HCT116 (cell line): Measurements from ENCODE around the gene NFIB. TPM values are rescaled to one million over a fixed set of nuclear protein-coding genes. Genes with fewer than 3 reads are reported as not detected.

Experiments
- ATAC-seq: fragments of 200-7000 bp; cut with Tn5 transposase; 2 replicates; pipeline ENCODE4 v1.9.1; 2020; ENCODE audit warnings: mild to moderate bottlenecking, moderate library complexity
- BruUV-seq: library from RNA; stranded (reverse); fragments of 400-500 nt; replicated peaks from 2 replicates; lab custom pipeline; 2021; lab: Mats Ljungman, UMichigan
- CTCF ChIA-PET: fragments of 300-600 bp; sonication (Branson Sonifier 250); formaldehyde crosslinking; loops from one replicate; lab custom pipeline; 2021; ENCODE audit warnings: antibody characterized with exemption; lab: Charles Lee
- POLR2A ChIA-PET: fragments of 300-600, 350-600 bp; sonication (Branson Sonifier 250); formaldehyde crosslinking; loops from one replicate; lab custom pipeline; 2021; ENCODE audit warnings: antibody characterized with exemption; lab: Charles Lee
- RAD21 ChIA-PET, 2 experiments: fragments of 300-600 bp; sonication (Branson Sonifier 250); formaldehyde crosslinking; loops; one replicate each; lab custom pipeline; 2023; ENCODE audit warnings: low total read pairs in 2 of 2; ENCODE audit not compliant: uncharacterized antibody in 2 of 2, unreplicated experiment in 2 of 2, low non-redundant PET in 1 of 2; lab: Charles Lee
- DNase-seq: peaks from one replicate; pipeline ENCODE4 v3.0.0-alpha.2; 2010; ENCODE audit warnings: low read depth, low spot score
- H2AFZ ChIP-seq: fragments of 200-600 bp; shearing (Covaris generic), sonication (generic); 2 replicates; pipeline ENCODE4 v1.6.1; 2017; ENCODE audit warnings: low read depth, mixed run types, mixed read lengths, antibody characterized with exemption, low read length; ENCODE audit not compliant: poor library complexity, severe bottlenecking
- H3K27ac ChIP-seq: 2 replicates; pipeline ENCODE4 v1.5.1; 2012; ENCODE audit warnings: low read depth, low read length
- H3K27me3 ChIP-seq: fragments of 200-600 bp; sonication (generic); 2 replicates; pipeline ENCODE4 v1.6.1; 2016; ENCODE audit warnings: mixed run types, low read length, mixed read lengths; ENCODE audit not compliant: insufficient read depth
- H3K36me3 ChIP-seq, 2 experiments: fragments of 200-500 bp in 1 of 2; fragments of 200-600 bp in 1 of 2; sonication (Bioruptor generic) in 1 of 2; sonication (generic) in 1 of 2; 2 replicates each; pipeline versions ENCODE4 v1.5.1 to v1.6.1; 2014 to 2016; ENCODE audit warnings: low read length in 2 of 2, inconsistent platforms in 1 of 2, mixed read lengths in 1 of 2, mixed run types in 1 of 2; ENCODE audit not compliant: insufficient read depth in 2 of 2, control insufficient read depth in 1 of 2
- H3K4me1 ChIP-seq, 2 experiments: fragments of 200-600 bp in 1 of 2; sonication (generic) in 1 of 2; 2 replicates each; pipeline versions ENCODE4 v1.5.1 to v1.6.1; 2012 to 2017; ENCODE audit warnings: low read length in 2 of 2, inconsistent platforms in 1 of 2, mild to moderate bottlenecking in 1 of 2, mixed read lengths in 1 of 2, mixed run types in 1 of 2, moderate library complexity in 1 of 2; ENCODE audit not compliant: insufficient read depth in 2 of 2, control insufficient read depth in 1 of 2
- H3K4me2 ChIP-seq: fragments of 200-600 bp; sonication (generic); 2 replicates; pipeline ENCODE4 v1.6.1; 2017; ENCODE audit warnings: mixed run types, low read length, mixed read lengths
- H3K4me3 ChIP-seq, 2 experiments: fragments of 200-600 bp in 1 of 2; sonication (generic) in 1 of 2; replicated peaks in 1 of 2; 2 replicates each; pipeline ENCODE4 v1.5.1; 2011 to 2016; ENCODE audit warnings: low read length in 2 of 2, control low read depth in 1 of 2, low read depth in 1 of 2, mild to moderate bottlenecking in 1 of 2, mixed read lengths in 1 of 2, mixed run types in 1 of 2
- H3K79me2 ChIP-seq: fragments of 200-600 bp; sonication (generic); 2 replicates; pipeline ENCODE4 v1.6.1; 2017; ENCODE audit warnings: mild to moderate bottlenecking, mixed run types, low read length, moderate library complexity, mixed read lengths; ENCODE audit not compliant: insufficient read depth
- H3K9ac ChIP-seq: fragments of 200-600 bp; sonication (generic); 2 replicates; pipeline ENCODE4 v1.6.1; 2016; ENCODE audit warnings: low read length, mixed read lengths
- H3K9me2 ChIP-seq: fragments of 200-600 bp; sonication (generic), shearing (Covaris generic); 2 replicates; pipeline ENCODE4 v1.6.1; 2017; ENCODE audit warnings: mixed run types, mild to moderate bottlenecking, moderate library complexity; ENCODE audit not compliant: insufficient read depth
- H3K9me3 ChIP-seq, 2 experiments: fragments of 200-500 bp in 1 of 2; fragments of 200-600 bp in 1 of 2; sonication (Bioruptor generic) in 1 of 2; sonication (generic) in 1 of 2; 2 replicates each; pipeline ENCODE4 v1.6.1; 2014 to 2017; ENCODE audit warnings: low read length in 2 of 2, mixed read lengths in 2 of 2, inconsistent platforms in 1 of 2, low read depth in 1 of 2, mild to moderate bottlenecking in 1 of 2, mixed run types in 1 of 2, moderate library complexity in 1 of 2; ENCODE audit not compliant: control insufficient read depth in 1 of 2, insufficient read depth in 1 of 2
- H4K20me1 ChIP-seq: fragments of 200-600 bp; sonication (generic), shearing (Covaris generic); 2 replicates; pipeline ENCODE4 v1.6.1; 2017; ENCODE audit warnings: mixed run types, mild to moderate bottlenecking, moderate library complexity; ENCODE audit not compliant: insufficient read depth
- ATF3 ChIP-seq: IDR thresholded peaks from 2 replicates; pipeline ENCODE4 v1.6.1; 2012
- CBX3 ChIP-seq: IDR thresholded peaks from 2 replicates; pipeline ENCODE4 v1.6.1; 2012; ENCODE audit warnings: low read depth
- CEBPB ChIP-seq: IDR thresholded peaks from 2 replicates; pipeline ENCODE4 v1.6.1; 2012; ENCODE audit warnings: low read depth
- CTCF ChIP-seq, 3 experiments: fragments of 200-600 bp in 1 of 3; sonication (generic) in 1 of 3; IDR thresholded peaks in 2 of 3; conservative IDR thresholded peaks in 1 of 3; 2 replicates each; pipeline ENCODE4 v1.5.1; 2012 to 2017; ENCODE audit warnings: low read depth in 2 of 3, low read length in 2 of 3, antibody characterized with exemption in 1 of 3, borderline replicate concordance in 1 of 3, control low read depth in 1 of 3, mild to moderate bottlenecking in 1 of 3, mixed read lengths in 1 of 3, mixed run types in 1 of 3, moderate library complexity in 1 of 3; ENCODE audit not compliant: insufficient read depth in 1 of 3
- ELF1 ChIP-seq: IDR thresholded peaks from 2 replicates; pipeline ENCODE4 v1.6.1; 2012; ENCODE audit warnings: low read depth, borderline replicate concordance
- EZH2 ChIP-seq: fragments of 200-600 bp; sonication (generic); IDR thresholded peaks from 2 replicates; pipeline ENCODE4 v1.6.1; 2017; ENCODE audit warnings: antibody characterized with exemption, mixed run types
- FOSL1 ChIP-seq: IDR thresholded peaks from 2 replicates; pipeline ENCODE4 v1.6.1; 2012; ENCODE audit warnings: low read depth
- JUND ChIP-seq: IDR thresholded peaks from 2 replicates; pipeline ENCODE4 v1.6.1; 2012
- POLR2A ChIP-seq: IDR thresholded peaks from 2 replicates; pipeline ENCODE4 v1.7.0; 2011; ENCODE audit warnings: borderline replicate concordance; ENCODE audit not compliant: insufficient read depth, insufficient read length; ENCODE audit errors: extremely low read depth
- POLR2AphosphoS5 ChIP-seq: IDR thresholded peaks from 2 replicates; pipeline ENCODE4 v1.6.1; 2011; ENCODE audit warnings: mild to moderate bottlenecking, low read depth, low read length, moderate library complexity
- SIN3A ChIP-seq: IDR thresholded peaks from 2 replicates; pipeline ENCODE4 v1.6.1; 2012; ENCODE audit warnings: low read depth
- SP1 ChIP-seq: IDR thresholded peaks from 2 replicates; pipeline ENCODE4 v1.6.1; 2012; ENCODE audit warnings: low read depth
- SRF ChIP-seq: IDR thresholded peaks from 2 replicates; pipeline ENCODE4 v1.6.1; 2012; ENCODE audit warnings: low read depth
- TCF7L2 ChIP-seq: IDR thresholded peaks from 2 replicates; pipeline ENCODE4 v1.7.0; 2011; ENCODE audit warnings: borderline replicate concordance, inconsistent platforms; ENCODE audit not compliant: insufficient read depth, insufficient read length; ENCODE audit errors: extremely low read depth
- YY1 ChIP-seq: IDR thresholded peaks from 2 replicates; pipeline ENCODE4 v1.6.1; 2011; ENCODE audit warnings: low read length, low read depth, moderate library complexity, mild to moderate bottlenecking; ENCODE audit not compliant: insufficient replicate concordance; ENCODE audit errors: extremely low read depth
- ZFX ChIP-seq: fragments of 450-650 bp; IDR thresholded peaks from 2 replicates; pipeline ENCODE4 v1.6.1; 2017
- intact Hi-C: fragments of 100-400 bp; cut with micrococcal nuclease; formaldehyde crosslinking; loops from 2 replicates; pipeline ENCODE4 v1.10.0; 2022
- total RNA-seq: library from RNA; stranded (reverse); gene quantifications from one replicate; pipeline ENCODE4 v1.2.1, GENCODE V29; 2021; ENCODE audit not compliant: unreplicated experiment
- TF ChIP-seq, protein P1 (sequence below): IDR thresholded peaks from 2 replicates; pipeline ENCODE4 v1.6.1; 2012
- TF ChIP-seq, protein P2 (sequence below): IDR thresholded peaks from 2 replicates; pipeline ENCODE4 v1.6.1; 2011; ENCODE audit warnings: mild to moderate bottlenecking, low read length, moderate library complexity; ENCODE audit not compliant: insufficient replicate concordance; ENCODE audit errors: extremely low read depth

The NFIB gene
- total RNA-seq, 1 experiment from 2014 or later = 6.6 TPM

DNA sequence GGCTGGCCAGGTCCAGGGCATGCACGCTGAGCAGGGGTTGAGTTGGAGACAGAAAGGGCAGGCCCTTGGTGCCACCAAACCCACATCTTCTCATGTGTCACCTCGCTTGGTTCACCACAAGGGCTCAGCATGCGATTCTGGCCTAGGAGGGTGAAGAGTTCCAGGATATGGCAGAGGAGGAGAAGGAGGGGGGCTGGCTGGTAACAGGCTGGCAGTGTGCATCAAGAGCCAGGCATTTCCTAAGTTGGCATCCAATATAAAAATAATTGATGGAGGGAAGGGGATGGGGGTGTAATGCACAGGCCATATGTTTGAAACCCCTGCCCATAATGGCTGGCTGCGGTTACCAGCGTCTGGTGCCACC is 255.6 kb downstream of the NFIB start (continued):
- no peak for TF ChIP-seq YY1
- TF ChIP-seq JUND = no peak
- no peak for TF ChIP-seq ATF3
- no peak for TF ChIP-seq POLR2A
- no peak for TF ChIP-seq SRF
- no peak for TF ChIP-seq ZFX
- TF ChIP-seq SIN3A = no peak
- no peak for TF ChIP-seq EZH2
- no peak for TF ChIP-seq CBX3
- TF ChIP-seq, all 23 proteins: peak for 0

DNA sequence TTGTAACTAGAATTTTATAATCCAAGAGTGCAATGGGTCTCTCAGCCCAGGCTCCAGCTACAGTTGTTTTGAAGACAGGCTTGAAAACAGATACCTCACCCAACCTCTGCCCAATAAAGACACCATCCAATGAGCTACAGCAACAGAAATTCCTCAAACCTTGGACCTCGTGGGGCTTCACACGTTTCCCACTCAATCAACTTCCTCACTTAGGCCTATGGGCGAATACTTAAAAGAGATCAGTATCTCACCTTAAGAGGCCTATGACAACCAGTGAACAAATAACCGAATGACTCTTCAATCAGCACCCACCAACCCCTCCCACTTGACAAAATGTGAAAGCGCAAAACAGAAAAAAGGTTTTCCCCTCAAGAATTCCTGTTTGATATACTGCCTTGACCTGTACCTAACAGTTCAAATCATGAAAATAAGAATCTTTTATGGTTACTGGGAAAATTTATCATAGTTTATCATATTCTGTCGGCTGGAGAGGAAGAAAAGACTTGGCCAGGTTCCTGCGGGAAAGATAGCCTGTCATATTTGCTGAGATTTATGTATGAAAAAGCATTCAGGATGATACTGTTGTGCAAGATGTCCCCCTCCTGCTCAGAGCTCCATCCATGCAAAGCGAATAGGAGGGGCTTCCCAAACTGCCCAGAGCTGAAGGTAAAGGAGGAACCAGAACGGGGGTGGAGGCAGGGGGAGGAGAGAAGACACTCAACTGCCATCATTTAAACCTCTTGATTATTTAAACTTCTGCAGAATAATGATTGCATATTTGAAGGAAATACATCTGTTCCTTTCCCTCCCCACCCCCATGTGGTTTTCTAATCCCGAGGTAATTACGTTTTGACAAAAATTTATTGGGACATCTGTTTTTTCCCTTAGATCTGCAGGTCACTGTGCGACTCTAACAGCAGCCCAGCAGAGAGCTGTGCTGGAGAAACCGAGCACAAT is 256.3 kb downstream of the NFIB start:
- Histone ChIP-seq H3K9me2 (no peaks in the 10 kb centered on the region), H3K27me3 (no peaks in the 10 kb centered on the region), H3K4me1 (no peaks in the 10 kb centered on the region), H2AFZ (no peak overlapping the region), H3K9me3 (no peaks in the 10 kb centered on the region), H3K4me3 (no peak overlapping the region), H3K4me2 (no peak overlapping the region), H3K79me2 (no peaks in the 10 kb centered on the region), H4K20me1 (no peaks in the 10 kb centered on the region), H3K36me3 (no peaks in the 10 kb centered on the region), H3K9ac (no peak overlapping the region), H3K27ac (no peak overlapping the region)
- intact Hi-C loops = no loop called here
- CTCF ChIA-PET = no interaction called here
- ATAC-seq (no peak), DNase-seq (no peak)
- BruUV-seq = no TSS peak
- TF ChIP-seq, protein P1, sequence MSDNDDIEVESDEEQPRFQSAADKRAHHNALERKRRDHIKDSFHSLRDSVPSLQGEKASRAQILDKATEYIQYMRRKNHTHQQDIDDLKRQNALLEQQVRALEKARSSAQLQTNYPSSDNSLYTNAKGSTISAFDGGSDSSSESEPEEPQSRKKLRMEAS = no peak
- no peak for TF ChIP-seq POLR2A
- no peak for TF ChIP-seq JUND
- TF ChIP-seq, protein P2, sequence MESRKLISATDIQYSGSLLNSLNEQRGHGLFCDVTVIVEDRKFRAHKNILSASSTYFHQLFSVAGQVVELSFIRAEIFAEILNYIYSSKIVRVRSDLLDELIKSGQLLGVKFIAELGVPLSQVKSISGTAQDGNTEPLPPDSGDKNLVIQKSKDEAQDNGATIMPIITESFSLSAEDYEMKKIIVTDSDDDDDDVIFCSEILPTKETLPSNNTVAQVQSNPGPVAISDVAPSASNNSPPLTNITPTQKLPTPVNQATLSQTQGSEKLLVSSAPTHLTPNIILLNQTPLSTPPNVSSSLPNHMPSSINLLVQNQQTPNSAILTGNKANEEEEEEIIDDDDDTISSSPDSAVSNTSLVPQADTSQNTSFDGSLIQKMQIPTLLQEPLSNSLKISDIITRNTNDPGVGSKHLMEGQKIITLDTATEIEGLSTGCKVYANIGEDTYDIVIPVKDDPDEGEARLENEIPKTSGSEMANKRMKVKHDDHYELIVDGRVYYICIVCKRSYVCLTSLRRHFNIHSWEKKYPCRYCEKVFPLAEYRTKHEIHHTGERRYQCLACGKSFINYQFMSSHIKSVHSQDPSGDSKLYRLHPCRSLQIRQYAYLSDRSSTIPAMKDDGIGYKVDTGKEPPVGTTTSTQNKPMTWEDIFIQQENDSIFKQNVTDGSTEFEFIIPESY = no peak
- no peak for TF ChIP-seq EZH2
- no peak for TF ChIP-seq SRF
- TF ChIP-seq CTCF (IDR thresholded peaks at IDR 0.05 in 2 of 3, conservative IDR thresholded peaks at IDR 0.05 in 1 of 3; ENCODE audit: borderline replicate concordance in 1 of 3, insufficient read depth in 1 of 3, low read depth in 2 of 3, low read length in 2 of 3) = no peak
- TF ChIP-seq TCF7L2 = no peak
- no peak for TF ChIP-seq ATF3
- no peak for TF ChIP-seq POLR2AphosphoS5
- TF ChIP-seq SIN3A = no peak
- no peak for TF ChIP-seq CEBPB
- TF ChIP-seq ELF1 = no peak
- TF ChIP-seq FOSL1 = no peak
- TF ChIP-seq SP1 = no peak
- POLR2A ChIA-PET = no interaction called here
- RAD21 ChIA-PET = no interaction called here
